Glomerular visceral epithelial cell (primary cell): ENCODE data around the gene XPO5.
A peak's percentile ranks its signal among the peaks of the same experiment; 100 is the strongest.
"Not testable (repeated sequence)": the region's sequence is repeated elsewhere in the genome, so short reads cannot be mapped to it uniquely, and the experiment has no call there.

Experiments
- DNase-seq: peaks from one replicate; pipeline ENCODE4 v3.0.0-alpha.2; 2016; ENCODE audit errors: extremely low spot score

The XPO5 gene

DNA sequence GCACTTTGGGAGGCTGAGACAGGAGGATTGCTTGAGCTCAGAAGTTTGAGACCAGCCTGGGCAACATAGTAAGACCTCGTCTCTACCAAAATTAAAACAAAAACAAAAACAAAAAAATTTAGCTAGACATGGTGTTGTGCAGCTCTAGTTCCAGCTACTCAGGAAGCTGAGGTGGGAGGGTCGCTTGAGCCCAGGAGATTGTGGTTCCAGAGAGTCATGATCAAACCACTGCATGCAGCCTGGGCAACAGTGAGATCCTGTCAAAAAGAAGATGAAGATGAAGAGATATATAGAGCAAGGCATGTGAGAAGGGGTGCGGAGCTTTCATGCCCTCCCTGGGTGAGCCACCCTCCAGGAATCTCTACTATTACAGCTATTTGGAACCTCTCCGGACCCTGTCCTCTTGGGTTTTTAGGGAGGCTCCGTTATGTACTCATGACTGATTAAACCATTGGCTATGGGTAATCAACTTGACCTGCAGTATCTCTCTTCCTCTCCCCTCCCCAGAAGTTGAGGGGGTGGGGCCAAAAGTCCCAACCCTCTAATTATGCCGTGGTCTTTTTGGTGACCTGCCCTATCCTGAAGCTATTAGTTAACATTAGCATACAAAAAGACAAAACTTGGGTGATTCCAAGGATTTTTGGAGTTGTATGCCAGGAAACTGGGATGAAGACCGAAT is 9.2 kb upstream of the XPO5 start:
- DNase-seq = no peak

DNA sequence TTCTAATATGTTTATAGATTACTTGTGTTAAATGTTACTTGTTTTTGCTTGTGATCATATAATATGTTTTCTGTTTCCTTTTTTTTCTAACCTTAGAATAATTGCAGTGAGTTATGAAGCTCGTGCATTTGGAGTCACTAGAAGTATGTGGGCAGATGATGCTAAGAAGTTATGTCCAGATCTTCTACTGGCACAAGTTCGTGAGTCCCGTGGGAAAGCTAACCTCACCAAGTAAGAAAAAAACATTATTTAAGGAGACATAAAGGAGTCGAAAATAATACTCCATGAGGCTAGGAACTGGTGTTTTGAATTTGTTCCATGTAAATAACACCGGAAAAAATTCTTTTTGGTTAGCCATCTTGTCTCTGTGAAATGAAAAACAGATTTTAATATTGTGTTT is 7.1 kb upstream of the XPO5 start:
- no peak for DNase-seq

DNA sequence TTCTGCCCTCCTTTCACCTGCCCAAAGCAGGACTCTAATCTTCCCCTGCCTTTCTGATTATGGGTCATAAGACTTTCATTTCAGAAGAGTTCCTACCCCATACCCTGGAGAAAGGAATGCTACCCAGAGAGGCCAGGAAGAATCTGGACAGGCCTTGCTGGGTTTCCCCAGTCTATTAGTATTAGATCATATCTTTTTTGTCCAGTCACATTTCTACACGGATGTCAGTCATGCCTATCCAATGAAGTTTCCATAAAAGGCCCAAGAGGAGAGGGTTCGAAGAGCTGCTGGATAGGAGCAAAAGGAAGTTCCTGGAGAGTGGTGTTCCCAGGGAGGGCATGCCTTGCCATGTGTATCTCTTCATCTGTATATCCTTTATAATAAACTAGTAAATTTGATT is 3.3 kb upstream of the XPO5 start:
- peak; percentile 73 for DNase-seq

DNA sequence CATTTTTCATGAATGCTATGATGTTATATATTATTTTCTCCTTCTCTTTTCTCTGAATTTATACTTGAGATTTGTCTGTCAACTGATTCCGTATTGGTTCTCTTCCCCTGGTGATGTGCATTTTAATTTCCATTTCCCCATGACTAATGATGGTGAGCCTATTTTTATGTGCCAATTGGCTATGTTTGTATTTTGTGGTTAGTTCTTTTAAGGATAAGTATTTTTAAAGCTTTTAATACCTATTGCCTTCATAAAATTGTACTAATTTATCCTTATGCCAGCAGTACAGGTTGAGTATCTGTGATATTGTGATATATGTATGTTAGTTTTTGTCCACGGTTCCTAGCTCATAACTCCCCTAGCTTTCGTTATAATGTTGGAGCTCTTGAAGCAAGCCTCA is 2.9 kb upstream of the XPO5 start:
- no peak for DNase-seq

DNA sequence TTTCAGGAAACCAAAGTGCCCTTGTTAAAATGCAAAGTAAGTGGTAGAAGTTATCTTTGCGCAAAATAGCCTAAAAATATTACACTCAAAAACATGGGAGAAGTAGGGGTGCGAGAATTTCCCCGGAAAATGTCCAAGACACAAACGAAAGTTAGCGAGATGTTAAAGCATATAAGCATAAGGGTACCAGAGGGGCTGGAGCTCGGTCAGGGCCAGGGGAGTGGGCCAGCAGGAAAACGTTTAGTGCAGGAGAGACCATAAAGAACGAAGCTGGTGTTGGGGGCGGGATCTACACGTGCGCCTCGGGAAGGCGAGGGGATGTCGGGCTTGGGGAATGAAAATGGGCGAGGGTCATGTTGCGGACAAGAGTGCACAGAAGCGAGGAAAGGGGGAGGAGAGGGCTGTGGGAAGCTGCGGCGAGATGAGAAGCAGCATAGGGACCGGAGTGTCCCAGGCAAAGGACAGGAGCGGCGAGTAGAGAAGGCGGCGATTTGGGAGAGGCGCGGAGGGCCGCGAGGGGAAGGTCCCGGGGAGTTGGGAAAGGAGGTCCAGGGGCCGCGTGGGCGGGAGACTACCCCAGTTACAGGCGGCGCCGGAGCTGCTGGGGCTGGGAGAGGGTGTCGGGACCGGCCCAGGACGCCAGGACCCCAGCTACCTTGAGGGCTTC is 600 bp downstream of the XPO5 start:
- peak; percentile 34 for DNase-seq

DNA sequence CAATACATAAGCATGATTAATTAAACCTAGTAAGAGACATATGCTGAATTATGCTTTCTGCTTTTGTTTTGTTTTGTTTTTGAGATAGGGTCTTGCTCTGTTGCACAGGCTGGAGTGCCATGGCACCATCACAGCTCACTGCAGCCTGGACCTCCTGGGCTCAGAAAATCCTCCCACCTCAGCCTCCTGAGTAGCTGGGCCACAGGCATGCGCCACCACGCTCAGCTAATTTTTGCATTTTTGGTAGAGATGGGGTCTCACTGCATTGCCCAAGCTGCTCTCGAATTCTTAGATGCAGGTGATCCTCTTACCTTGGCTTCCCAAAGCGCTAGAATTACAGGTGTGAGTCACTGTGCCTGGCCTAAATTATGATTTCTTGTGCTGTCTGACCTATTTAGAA is 3.8 kb downstream of the XPO5 start:
- no peak for DNase-seq

DNA sequence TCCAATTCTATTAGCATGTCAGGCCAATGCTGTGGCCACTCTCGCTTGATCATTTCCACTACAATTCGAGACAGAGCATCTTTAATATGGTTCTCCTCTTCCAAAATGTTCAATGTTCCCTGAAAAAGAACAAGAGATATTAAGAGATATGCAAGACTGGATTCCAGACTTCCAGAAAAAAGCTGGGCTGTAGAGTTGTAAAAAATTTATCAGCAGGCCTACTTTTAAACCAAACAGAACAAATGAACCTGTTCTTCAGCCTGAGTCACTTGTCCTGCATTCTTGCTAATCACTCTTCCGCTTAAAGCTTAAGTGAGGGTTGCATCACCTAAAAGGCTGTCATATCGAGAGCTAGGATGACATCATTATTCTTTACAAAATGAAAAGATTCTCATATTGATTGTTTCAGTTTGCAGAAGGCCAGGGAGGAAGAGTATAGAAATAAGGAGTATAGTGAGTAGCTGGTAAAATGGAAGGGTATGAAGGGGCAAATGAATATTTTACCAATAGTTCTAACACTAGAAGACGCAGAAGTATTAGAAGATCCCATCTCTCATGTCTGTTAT is 4.9 kb downstream of the XPO5 start:
- peak; percentile 72 for DNase-seq

DNA sequence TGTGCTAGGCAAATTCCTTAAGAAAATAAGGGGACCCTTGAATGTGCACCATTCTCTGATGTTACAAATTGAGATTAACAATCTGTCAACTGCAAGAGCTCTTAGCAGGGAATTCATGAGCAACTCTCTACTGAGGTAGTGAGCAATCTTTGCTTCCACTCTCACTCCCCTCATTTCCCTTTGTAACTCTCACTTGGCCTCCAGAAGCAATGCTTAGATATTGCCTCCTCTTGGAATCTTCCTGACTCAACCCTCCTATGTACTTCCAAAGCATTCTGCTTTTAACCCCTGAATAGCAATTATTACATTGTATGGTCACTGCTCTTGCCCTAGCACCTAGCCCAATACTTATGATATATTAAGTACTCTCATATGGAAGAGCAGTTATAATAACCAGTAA is 16.5 kb downstream of the XPO5 start:
- no peak for DNase-seq

DNA sequence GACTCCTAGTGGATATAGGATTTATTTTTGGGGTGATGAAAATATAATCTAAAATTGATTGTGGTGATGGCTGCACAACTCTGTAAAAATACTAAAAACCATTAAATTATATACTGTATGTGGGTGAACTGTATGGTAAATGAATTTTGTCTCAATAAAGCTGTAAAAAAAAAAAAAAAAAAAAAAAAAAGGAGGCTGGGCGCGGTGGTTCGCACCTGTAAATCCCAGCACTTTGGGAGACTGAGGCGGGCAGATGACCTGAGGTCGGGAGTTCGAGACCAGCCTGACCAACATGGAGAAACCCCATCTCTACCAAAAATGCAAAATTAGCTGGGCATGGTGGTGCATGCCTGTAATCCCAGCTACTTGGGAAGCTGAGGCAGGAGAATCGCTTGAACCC is 18.2 kb downstream of the XPO5 start:
- not testable (repeated sequence) for DNase-seq

DNA sequence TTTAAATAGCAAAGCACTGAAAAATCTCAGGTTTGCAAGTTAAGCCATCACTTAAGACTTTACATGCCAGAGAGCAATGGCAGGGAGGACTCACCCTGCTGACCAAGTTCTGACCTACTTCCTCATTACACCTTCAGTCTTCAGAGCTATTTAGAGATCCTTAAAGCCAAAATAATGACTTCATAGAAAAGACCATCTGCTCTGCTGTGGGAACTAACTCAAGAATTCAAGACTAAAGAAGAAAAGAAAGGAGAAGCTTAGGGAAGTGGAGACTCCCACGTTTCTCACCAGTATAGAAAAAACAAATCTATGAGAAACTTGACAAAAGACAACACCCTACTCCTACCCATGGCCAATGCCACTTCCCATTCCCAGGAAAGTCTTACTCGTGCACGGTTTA is 28.6 kb downstream of the XPO5 start:
- no peak for DNase-seq

DNA sequence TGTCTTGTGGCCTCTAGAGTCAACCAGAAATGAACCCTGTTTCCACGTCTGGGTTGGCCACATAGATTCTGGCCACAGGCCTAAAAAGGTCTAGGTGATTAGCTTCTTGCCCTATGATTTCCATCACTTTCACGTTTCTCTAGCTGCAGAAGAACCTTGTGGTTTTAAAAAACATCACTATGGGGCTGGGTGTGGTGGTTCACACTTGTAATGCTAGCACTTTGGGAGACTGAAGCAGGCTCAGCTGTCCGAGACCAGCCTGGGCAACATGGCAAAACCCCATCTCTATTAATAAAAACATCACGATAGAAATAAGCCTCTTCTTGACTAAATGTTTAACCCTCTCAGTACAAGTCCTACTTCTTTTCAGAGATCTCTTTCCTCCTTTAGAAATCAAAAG is 31.4 kb downstream of the XPO5 start:
- DNase-seq = no peak

DNA sequence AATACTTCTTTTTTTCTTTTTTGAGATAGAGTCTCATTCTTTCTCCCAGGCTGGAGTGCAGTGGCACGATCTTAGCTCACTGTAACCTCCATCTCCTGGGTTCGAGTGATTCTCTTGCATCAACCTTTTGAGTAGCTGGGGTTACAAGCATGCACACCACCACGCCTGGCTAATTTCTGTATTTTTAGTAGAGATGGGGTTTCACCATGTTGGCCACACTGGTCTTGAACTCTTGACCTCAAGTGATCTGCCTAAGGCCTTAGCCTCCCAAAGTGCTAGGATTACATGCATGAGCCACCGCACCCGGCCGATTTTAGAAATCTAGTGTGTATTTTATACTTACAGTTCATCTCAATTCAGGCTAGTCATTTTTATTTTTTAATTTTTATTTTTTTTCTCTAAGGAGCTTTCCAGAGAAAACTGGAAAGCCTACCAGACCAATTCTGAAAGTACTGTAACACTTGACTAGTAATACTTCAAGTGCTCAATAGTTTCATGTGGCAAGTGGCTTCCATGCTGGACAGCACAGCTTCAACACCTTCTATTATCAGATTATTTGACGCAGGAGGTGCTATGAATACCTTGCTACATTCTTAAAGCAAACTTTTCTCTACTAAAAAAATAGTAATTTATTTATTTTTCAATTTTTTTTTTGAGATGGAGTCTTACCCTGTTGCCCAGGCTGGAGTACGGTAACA is 33.9 kb downstream of the XPO5 start:
- no peak for DNase-seq

DNA sequence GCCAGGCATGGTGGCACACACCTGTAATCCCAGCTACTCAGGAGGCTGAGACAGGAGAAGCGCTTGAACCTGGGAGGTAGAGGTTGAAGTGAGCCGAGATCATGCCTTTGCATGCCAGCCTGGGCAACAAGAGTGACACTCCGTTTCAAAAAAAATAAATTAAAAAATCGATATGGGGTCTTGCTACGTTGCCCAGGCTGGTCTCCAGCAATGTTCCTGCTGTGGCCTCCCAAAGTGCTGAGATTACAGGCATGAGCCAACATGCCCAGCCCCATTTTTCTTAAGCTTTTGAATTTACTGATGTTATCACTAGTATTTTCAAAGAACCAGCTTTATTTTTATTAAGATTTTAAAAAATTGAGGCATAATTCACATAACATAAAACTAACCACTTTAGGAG is 35.3 kb downstream of the XPO5 start:
- DNase-seq = no peak

DNA sequence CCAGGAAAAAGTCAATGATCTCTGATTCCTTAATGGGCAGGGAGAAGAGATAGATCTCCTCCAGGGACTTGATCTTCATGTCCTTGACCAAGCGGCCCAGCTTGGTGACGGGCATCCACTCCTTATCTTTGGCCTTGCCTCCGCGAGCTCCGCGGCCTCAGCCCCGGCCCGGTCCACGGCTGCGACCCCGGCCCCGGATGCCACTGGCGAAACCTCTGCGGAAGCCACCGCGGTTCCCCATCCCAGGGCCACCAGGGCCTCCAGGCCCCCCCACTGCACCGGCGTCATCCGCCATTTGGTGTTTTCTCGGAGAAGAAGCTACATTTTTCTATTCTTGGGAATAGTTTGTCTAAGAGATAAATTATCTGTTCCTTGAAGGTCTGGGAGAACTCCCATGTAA is 36.4 kb downstream of the XPO5 start:
- DNase-seq = not testable (repeated sequence)

DNA sequence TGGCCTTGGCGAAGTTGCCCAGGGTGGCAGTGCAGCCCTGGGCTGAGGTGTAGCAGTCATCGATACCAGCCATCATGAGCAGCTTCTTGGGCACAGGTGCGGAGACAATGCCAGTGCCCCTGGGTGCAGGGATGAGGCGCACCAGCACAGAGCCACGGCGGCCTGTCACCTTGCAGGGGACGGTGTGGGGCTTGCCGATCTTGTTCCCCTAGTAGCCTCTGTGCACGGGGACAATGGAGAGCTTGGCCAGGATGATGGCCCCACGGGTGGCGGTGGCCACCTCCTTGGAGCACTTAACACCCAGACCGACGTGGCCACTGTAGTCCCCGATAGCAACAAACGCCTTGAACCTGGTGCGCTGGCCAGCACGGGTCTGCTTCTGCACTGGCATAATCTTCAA is 36.9 kb downstream of the XPO5 start:
- DNase-seq = not testable (repeated sequence)

DNA sequence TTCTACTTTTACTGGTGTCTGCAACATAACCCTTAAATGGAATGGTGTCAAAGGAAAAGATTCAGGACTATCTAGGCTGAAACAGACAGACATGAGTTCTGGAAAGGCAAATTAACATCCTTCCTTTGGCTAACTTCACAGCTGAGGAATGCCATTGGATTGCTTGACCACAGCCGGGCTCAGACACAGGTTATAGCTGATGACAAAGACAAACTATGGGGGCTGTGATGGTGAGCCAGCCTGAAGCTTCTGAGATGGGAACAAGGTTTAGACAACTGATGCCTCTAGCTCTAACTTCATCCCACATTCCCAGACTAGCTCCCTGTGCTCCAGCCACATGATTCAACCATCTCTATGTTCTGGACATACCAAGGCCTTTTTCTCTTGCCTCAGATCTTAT is 43.6 kb downstream of the XPO5 start:
- DNase-seq = no peak

DNA sequence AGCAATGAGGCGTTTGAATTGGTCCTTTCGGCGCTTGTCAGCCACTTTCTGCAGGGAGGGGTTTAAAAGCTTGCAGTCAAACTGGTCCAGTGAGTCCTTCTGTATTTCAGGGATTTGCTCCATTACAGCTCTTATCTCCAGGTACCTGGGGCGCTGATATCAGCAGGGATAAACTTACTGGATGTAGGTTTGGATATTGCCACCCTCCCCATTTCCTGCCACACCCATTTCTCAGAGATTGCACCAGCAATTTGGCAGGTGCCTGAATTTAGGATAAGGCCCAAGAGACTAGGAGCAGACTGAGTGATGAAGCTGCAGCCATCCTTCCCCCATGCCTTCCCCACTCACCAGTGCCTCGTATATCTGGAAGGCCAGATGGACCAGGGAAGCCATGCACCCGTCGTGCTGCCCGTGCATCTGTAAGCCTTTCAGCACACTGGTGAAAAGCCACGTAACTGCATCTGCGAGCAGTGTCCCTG is 51.3 kb downstream of the XPO5 start:
- DNase-seq = no peak

DNA sequence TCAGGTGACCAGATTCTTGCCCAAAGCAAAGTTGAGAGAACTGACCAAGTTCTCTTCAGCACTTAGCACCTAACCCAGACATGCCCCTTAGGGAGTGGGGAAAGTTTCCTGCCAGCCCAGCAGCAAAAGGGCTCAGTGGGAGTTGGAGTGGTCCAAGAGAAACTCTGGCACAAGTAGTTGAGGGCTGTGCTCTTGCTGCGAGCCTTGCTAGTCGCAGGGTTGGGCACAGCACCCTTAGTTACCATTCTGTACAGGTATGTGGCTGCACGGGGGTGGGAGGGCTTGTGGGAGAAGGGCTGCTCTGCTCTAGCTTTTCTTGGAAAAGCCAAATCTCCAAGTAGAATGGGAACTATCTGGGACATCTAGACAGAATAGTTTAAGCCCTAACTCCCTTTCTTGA is 52.6 kb downstream of the XPO5 start:
- no peak for DNase-seq

DNA sequence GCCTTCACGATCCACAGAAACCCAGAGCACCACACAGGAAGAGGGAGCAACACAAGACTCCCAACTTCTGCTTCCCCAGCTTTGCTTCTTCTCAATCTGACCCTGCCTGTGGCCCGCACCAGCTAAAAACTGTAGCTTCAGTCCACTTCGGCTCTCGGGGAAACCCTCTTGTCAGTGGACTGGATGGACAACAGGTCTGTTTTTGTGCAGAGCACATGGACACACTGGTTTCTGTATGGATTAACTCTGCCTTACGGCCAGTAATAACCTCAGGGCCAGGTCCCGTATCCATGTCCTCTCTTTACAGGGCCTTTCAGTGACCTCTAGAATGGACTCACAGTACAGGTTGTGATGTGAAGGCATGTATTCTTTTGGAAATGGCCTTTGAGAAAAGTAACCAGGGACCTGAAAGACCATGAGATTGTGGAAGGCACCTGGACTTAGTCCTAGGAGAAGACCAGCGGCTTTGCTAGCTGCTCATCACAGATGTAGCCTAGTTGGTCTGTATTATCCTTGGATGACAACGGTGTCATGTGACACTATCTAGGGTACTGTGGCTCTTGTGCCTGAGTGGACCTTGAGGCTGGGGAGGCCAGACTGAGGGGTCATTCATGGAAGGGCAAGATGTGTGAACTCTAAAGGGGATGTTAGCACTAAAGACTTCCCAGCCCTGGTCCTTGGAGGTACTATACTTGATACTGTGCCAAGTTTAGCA is 53.1 kb downstream of the XPO5 start:
- DNase-seq = no peak

DNA sequence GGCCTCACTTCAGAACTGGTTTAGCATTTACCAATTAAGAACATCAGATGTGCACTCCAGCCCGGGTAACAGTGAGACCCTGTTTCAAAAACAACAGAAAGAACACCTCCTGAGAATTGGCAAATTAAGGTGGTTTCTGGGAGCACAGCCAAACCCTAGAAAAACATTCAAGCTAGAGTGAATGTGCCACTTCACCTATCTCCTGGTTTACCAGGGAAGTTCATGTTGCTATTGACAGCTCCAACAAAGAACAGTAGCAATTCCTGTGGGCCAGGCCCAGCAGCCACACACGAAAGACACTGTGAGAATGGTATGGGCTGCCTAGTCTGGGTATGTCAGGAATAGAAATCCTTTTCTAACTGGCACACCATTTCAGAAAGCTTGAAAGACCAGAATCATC is 54.0 kb downstream of the XPO5 start:
- DNase-seq = no peak

DNA sequence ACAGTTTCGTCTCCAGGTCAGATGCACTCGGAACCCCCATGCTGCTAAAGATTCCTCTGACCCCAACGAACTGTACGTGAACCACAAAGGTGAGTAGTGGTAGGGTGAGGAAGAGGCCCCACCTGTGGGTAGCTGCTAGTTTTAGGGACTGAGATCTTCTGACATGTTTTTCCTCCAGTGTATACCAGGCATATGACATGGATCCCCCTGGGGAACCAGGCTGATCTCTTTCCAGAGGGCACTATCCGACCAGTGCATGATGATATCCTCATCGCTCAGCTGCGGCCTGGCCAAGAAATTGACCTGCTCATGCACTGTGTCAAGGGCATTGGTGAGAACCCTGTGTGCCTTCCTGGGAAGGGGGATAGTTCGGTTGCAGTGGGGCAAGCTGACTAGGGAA is 55.7 kb downstream of the XPO5 start:
- no peak for DNase-seq
